T-helper 17 cell (primary cell): ENCODE data around the gene CTDNEP1. TPM values are rescaled to one million over a fixed set of nuclear protein-coding genes. Genes with fewer than 3 reads are reported as not detected.

ENCODE experiments used
- ATAC-seq: fragments of 150-1000 bp; cut with Tn5 transposase; 2 replicates; pipeline ENCODE4 v1.10.0; 2021; ENCODE audit warnings: mild to moderate bottlenecking, moderate library complexity
- DNase-seq, 3 donors: peaks; one replicate each; pipeline versions ENCODE4 v3.0.0 to v3.0.0-alpha.2; 2020 to 2021
- H3K9me3 ChIP-seq: one replicate; pipeline ENCODE4 v1.7.0; 2013; ENCODE audit warnings: low read length, mild to moderate bottlenecking; ENCODE audit not compliant: control insufficient read depth, poor library complexity, severe bottlenecking
- H3K27ac Mint-ChIP-seq: one replicate; pipeline ENCODE4 v1.8.0; 2022; ENCODE audit warnings: mild to moderate bottlenecking, moderate library complexity, mixed read lengths
- H3K27me3 Mint-ChIP-seq: one replicate; pipeline ENCODE4 v1.8.0; 2022; ENCODE audit warnings: mixed read lengths
- H3K36me3 Mint-ChIP-seq: one replicate; pipeline ENCODE4 v1.8.0; 2022; ENCODE audit warnings: low read depth, mixed read lengths
- H3K4me1 Mint-ChIP-seq: one replicate; pipeline ENCODE4 v1.8.0; 2022; ENCODE audit warnings: mild to moderate bottlenecking, mixed read lengths
- H3K4me3 Mint-ChIP-seq: one replicate; pipeline ENCODE4 v1.8.0; 2022; ENCODE audit warnings: mild to moderate bottlenecking, moderate library complexity, mixed read lengths
- total RNA-seq, 4 donors: library from RNA in 2 of 4; stranded (reverse) in 2 of 4; gene quantifications; one replicate each; pipeline ENCODE4 v1.2.3 and lab custom pipeline; 2022 to 2026

Gene CTDNEP1
- total RNA-seq, 2 donors from 2014 or later, result 112 to 115 TPM

GRCh38 chr17:7284911-7285310 lies 33.4 kb upstream of the CTDNEP1 start:
- Mint-ChIP-seq H3K27me3 (peaks cover 45% of the 10 kb centered on the region), H3K4me3 (no peak overlapping the region), H3K36me3 (no peaks in the 10 kb centered on the region), H3K27ac (no peak overlapping the region), H3K4me1 (peaks cover 20% of the 10 kb centered on the region)
- DNase-seq, result no peak
- no peak for ATAC-seq
- no peaks in the 10 kb centered on the region for H3K9me3 ChIP-seq

- peak overlapping the region; percentile 72 for H3K4me3 Mint-ChIP-seq
- no peak overlapping the region for H3K27ac Mint-ChIP-seq
- DNase-seq (no peak), ATAC-seq (no peak)
- H3K36me3 Mint-ChIP-seq, result no peaks in the 10 kb centered on the region
- peaks cover 22% of the 10 kb centered on the region for H3K4me1 Mint-ChIP-seq
- H3K9me3 ChIP-seq, result no peaks in the 10 kb centered on the region
- peaks cover 45% of the 10 kb centered on the region for H3K27me3 Mint-ChIP-seq
Measured at GRCh38 chr17:7283471-7284216, 32.1 kb upstream of the CTDNEP1 start.

- H3K27me3 Mint-ChIP-seq, result peaks cover 38% of the 10 kb centered on the region
Measured at GRCh38 chr17:7282752-7283321, 31.3 kb upstream of the CTDNEP1 start.

GRCh38 chr17:7281953-7282751 lies 30.6 kb upstream of the CTDNEP1 start:
- H3K27ac Mint-ChIP-seq, result no peak overlapping the region

More at GRCh38 chr17:7282752-7283321, 31.3 kb upstream of the CTDNEP1 start:
- H3K27ac Mint-ChIP-seq, result no peak overlapping the region
- ATAC-seq, result no peak
- peak overlapping the region; percentile 71 for H3K4me3 Mint-ChIP-seq
- no peak for DNase-seq
- peaks cover 22% of the 10 kb centered on the region for H3K4me1 Mint-ChIP-seq
- no peaks in the 10 kb centered on the region for H3K36me3 Mint-ChIP-seq
- no peaks in the 10 kb centered on the region for H3K9me3 ChIP-seq

GRCh38 chr17:7281074-7281952 lies 29.8 kb upstream of the CTDNEP1 start, which contains the start of gene SLC2A4:
TSS of gene SLC2A4 (plus strand) at chr17:7281718. CDS start at chr17:7281935, 217 bp downstream.
- Mint-ChIP-seq H3K4me3 (peak within 1 kb of the TSS; percentile 84), H3K27ac (no peak within 1 kb of the TSS), H3K36me3 (no peaks in the 10 kb centered on the region), H3K27me3 (peaks cover 36% of the 10 kb centered on the region), H3K4me1 (peaks cover 22% of the 10 kb centered on the region)
- DNase-seq (peak; percentile 67 to 80 (median 77)), ATAC-seq (peak; percentile 77)
- no peaks in the 10 kb centered on the region for H3K9me3 ChIP-seq

More at GRCh38 chr17:7281953-7282751, 30.6 kb upstream of the CTDNEP1 start:
- Mint-ChIP-seq H3K4me1 (peaks cover 22% of the 10 kb centered on the region), H3K27me3 (peaks cover 36% of the 10 kb centered on the region), H3K4me3 (peak overlapping the region; percentile 84), H3K36me3 (no peaks in the 10 kb centered on the region)
- DNase-seq, result no peak
- ATAC-seq, result no peak
- H3K9me3 ChIP-seq, result no peaks in the 10 kb centered on the region

GRCh38 chr17:7280519-7281073 lies 29.1 kb upstream of the CTDNEP1 start:
- H3K4me1 Mint-ChIP-seq, result peaks cover 22% of the 10 kb centered on the region
- DNase-seq (peak; percentile 71 to 81 (median 74)), ATAC-seq (peak; percentile 90)
- H3K27me3 Mint-ChIP-seq, result peaks cover 33% of the 10 kb centered on the region
- H3K36me3 Mint-ChIP-seq, result no peaks in the 10 kb centered on the region
- H3K27ac Mint-ChIP-seq, result no peak overlapping the region
- peak overlapping the region; percentile 84 for H3K4me3 Mint-ChIP-seq
- H3K9me3 ChIP-seq, result no peaks in the 10 kb centered on the region

- no peak for DNase-seq
- H3K9me3 ChIP-seq, result no peaks in the 10 kb centered on the region
- Mint-ChIP-seq H3K27ac (no peak overlapping the region), H3K27me3 (peaks cover 24% of the 10 kb centered on the region), H3K4me3 (no peak overlapping the region), H3K36me3 (no peaks in the 10 kb centered on the region), H3K4me1 (peaks cover 22% of the 10 kb centered on the region)
- no peak for ATAC-seq
Measured at GRCh38 chr17:7279448-7279847, 27.9 kb upstream of the CTDNEP1 start.

GRCh38 chr17:7266784-7267183 lies 15.2 kb upstream of the CTDNEP1 start:
- DNase-seq (no peak), ATAC-seq (no peak)
- Mint-ChIP-seq H3K4me1 (peaks cover 22% of the 10 kb centered on the region), H3K36me3 (no peaks in the 10 kb centered on the region), H3K4me3 (no peak overlapping the region), H3K27ac (no peak overlapping the region), H3K27me3 (peaks cover 16% of the 10 kb centered on the region)
- no peaks in the 10 kb centered on the region for H3K9me3 ChIP-seq

GRCh38 chr17:7263801-7264078 lies 12.2 kb upstream of the CTDNEP1 start:
- Mint-ChIP-seq H3K27me3 (peaks cover 16% of the 10 kb centered on the region), H3K4me3 (peak overlapping the region; percentile 96), H3K36me3 (no peaks in the 10 kb centered on the region), H3K4me1 (peaks cover 19% of the 10 kb centered on the region), H3K27ac (peak overlapping the region; percentile 88)
- DNase-seq (no peak), ATAC-seq (no peak)
- no peaks in the 10 kb centered on the region for H3K9me3 ChIP-seq

GRCh38 chr17:7262935-7263800 lies 11.6 kb upstream of the CTDNEP1 start:
- no peaks in the 10 kb centered on the region for H3K36me3 Mint-ChIP-seq
- H3K4me3 Mint-ChIP-seq, result peak overlapping the region; percentile 96
- peak overlapping the region; percentile 88 for H3K27ac Mint-ChIP-seq
- DNase-seq, result no peak
- no peaks in the 10 kb centered on the region for H3K9me3 ChIP-seq
- peaks cover 19% of the 10 kb centered on the region for H3K4me1 Mint-ChIP-seq
- H3K27me3 Mint-ChIP-seq, result peaks cover 16% of the 10 kb centered on the region
- ATAC-seq, result peak; percentile 19

GRCh38 chr17:7262192-7262934 lies 10.8 kb upstream of the CTDNEP1 start, which contains the start of gene CLDN7:
TSS of gene CLDN7 (minus strand) at chr17:7262478. CDS start at chr17:7262043, 435 bp downstream.
- ATAC-seq (no peak), DNase-seq (no peak)
- H3K4me3 Mint-ChIP-seq, result peak within 1 kb of the TSS; percentile 96
- H3K27me3 Mint-ChIP-seq, result peaks cover 16% of the 10 kb centered on the region
- H3K36me3 Mint-ChIP-seq, result no peaks in the 10 kb centered on the region
- H3K9me3 ChIP-seq, result no peaks in the 10 kb centered on the region
- peak within 1 kb of the TSS; percentile 88 for H3K27ac Mint-ChIP-seq
- peaks cover 19% of the 10 kb centered on the region for H3K4me1 Mint-ChIP-seq
